Measurements from ENCODE around the gene PTPRN2.

DNA sequence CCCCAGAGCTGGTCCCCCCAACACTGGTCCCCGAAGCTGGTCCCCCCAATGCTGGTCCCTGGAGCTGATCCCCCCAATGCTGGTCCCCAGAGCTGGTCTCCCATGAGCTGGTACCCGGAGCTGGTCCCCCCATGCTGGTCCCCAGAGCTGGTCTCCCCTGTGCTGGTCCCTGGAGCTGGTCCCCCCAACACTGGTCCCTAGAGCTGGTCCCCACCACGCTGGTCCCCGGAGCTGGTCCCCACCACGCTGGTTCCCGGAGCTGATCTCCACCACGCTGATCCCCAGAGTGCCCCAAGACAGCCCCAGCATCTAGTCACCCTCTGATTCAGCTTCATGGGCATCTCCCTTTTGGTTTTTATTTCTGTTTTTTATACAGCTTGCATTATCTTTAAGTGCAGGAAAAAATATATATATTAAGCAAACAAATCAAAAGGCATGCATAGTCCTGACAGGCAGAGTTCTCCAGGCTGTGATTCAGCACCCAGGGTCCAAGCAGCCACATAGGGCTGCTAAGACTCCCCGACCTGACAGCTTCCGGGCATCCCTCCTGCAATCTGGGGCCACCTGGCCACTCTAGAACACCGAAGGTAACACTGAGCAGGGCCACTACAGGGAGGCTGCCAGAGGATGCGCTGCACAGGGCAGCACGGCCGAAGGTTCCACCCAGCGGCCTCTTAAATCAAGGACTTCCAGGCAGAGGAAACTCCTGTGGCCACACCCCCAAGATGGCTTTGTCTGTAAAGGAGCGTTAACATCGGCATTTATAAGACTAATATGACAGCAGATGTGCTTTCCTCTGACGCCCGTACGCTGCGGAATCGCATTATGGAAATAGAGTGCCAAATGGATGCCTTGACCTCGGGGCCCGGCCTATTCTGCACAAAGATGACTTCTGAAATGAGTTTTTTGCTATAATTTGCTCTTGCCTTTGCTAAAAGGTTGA lies 215.0 kb downstream of the PTPRN2 start:
- TF ChIP-seq, protein P1, sequence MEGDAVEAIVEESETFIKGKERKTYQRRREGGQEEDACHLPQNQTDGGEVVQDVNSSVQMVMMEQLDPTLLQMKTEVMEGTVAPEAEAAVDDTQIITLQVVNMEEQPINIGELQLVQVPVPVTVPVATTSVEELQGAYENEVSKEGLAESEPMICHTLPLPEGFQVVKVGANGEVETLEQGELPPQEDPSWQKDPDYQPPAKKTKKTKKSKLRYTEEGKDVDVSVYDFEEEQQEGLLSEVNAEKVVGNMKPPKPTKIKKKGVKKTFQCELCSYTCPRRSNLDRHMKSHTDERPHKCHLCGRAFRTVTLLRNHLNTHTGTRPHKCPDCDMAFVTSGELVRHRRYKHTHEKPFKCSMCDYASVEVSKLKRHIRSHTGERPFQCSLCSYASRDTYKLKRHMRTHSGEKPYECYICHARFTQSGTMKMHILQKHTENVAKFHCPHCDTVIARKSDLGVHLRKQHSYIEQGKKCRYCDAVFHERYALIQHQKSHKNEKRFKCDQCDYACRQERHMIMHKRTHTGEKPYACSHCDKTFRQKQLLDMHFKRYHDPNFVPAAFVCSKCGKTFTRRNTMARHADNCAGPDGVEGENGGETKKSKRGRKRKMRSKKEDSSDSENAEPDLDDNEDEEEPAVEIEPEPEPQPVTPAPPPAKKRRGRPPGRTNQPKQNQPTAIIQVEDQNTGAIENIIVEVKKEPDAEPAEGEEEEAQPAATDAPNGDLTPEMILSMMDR (IDR thresholded peaks at IDR 0.05): no peak
- TF ChIP-seq POLR2A (IDR thresholded peaks at IDR 0.05) (no peak), EP300 (IDR thresholded peaks at IDR 0.05) (no peak)
